HepG2 (cell line): ENCODE data around the gene DHX8. TPM values are rescaled to one million over a fixed set of nuclear protein-coding genes. Genes with fewer than 3 reads are reported as not detected.

Source experiments
- HMGA1 ChIP-seq: sonication (generic); formaldehyde crosslinking; conservative IDR thresholded peaks from 2 replicates; pipeline ENCODE4 v1.4.0; 2020; ENCODE audit warnings: missing genetic modification reagents
- HOMEZ ChIP-seq: IDR thresholded peaks from 2 replicates; pipeline ENCODE4 v1.6.1; 2016; ENCODE audit warnings: low read depth
- MATR3 ChIP-seq: sonication (generic); formaldehyde crosslinking; IDR thresholded peaks from 2 replicates; pipeline ENCODE4 v1.4.0; 2020; ENCODE audit warnings: missing genetic modification reagents
- SNAI1 ChIP-seq: sonication (generic); formaldehyde crosslinking; IDR thresholded peaks from 2 replicates; pipeline ENCODE4 v1.5.0; 2020; ENCODE audit warnings: mild to moderate bottlenecking, missing genetic modification reagents, borderline replicate concordance
- TAF1 ChIP-seq: sonication (generic); formaldehyde crosslinking; IDR thresholded peaks from 2 replicates; pipeline ENCODE4 v1.4.0; 2020; ENCODE audit warnings: missing genetic modification reagents
- TFAP4 ChIP-seq: sonication (generic); IDR thresholded peaks from 2 replicates; pipeline ENCODE4 v1.6.1; 2016; ENCODE audit warnings: low read depth, borderline replicate concordance
- ZBTB14 ChIP-seq: sonication (generic); formaldehyde crosslinking; IDR thresholded peaks from 2 replicates; pipeline ENCODE4 v1.4.0; 2020; ENCODE audit warnings: missing genetic modification reagents
- ZNF367 ChIP-seq: sonication (generic); formaldehyde crosslinking; IDR thresholded peaks from 2 replicates; pipeline ENCODE4 v1.4.0; 2020; ENCODE audit warnings: missing genetic modification reagents, borderline replicate concordance
- ZNF468 ChIP-seq: sonication (generic); formaldehyde crosslinking; IDR thresholded peaks from 2 replicates; pipeline ENCODE4 v1.8.0; 2022; ENCODE audit warnings: mild to moderate bottlenecking, moderate library complexity, missing genetic modification reagents
- ZNF670 ChIP-seq: sonication (generic); formaldehyde crosslinking; IDR thresholded peaks from 2 replicates; pipeline ENCODE4 v1.8.0; 2022; ENCODE audit warnings: mild to moderate bottlenecking, missing genetic modification reagents, borderline replicate concordance
- ZNF672 ChIP-seq: sonication (generic); formaldehyde crosslinking; IDR thresholded peaks from 2 replicates; pipeline ENCODE4 v1.8.1; 2022; ENCODE audit warnings: missing genetic modification reagents
- ZNF691 ChIP-seq: sonication (generic); formaldehyde crosslinking; IDR thresholded peaks from 2 replicates; pipeline ENCODE4 v1.4.0; 2020; ENCODE audit warnings: missing genetic modification reagents, low read depth, mild to moderate bottlenecking, borderline replicate concordance
- ZNF781 ChIP-seq: sonication (generic); formaldehyde crosslinking; IDR thresholded peaks from 2 replicates; pipeline ENCODE4 v1.5.1; 2020; ENCODE audit warnings: borderline replicate concordance, mild to moderate bottlenecking, missing genetic modification reagents; ENCODE audit errors: not compliant biosample characterization
- polyA plus RNA-seq, 8 experiments: library from polyadenylated mRNA; depleted of rRNA in 3 of 8; stranded (reverse) in 7 of 8; unstranded in 1 of 8; fragments of >200 nt; fragmentation: Illumina TruSeq in 4 of 8; extraction: Trizol in 4 of 8; gene quantifications; 2 replicates each; pipeline versions ENCODE4 v1.2.1 to v1.2.3, GENCODE V29; 2011 to 2016; ENCODE audit warnings: low read depth in 4 of 8, missing spikeins in 1 of 8, mixed read lengths in 1 of 8; ENCODE audit not compliant: insufficient read depth in 1 of 8
- total RNA-seq, 5 experiments: library from RNA; depleted of rRNA; stranded (reverse); fragments of >200 nt; fragmentation: Illumina TruSeq; extraction: Trizol; gene quantifications; 2 replicates each; pipeline ENCODE4 v1.2.3, GENCODE V29; 2016; ENCODE audit warnings: low read depth in 1 of 5
- TF ChIP-seq, protein P1 (sequence below): sonication (generic); formaldehyde crosslinking; IDR thresholded peaks from 2 replicates; pipeline ENCODE4 v1.8.0; 2023; ENCODE audit warnings: mild to moderate bottlenecking, missing genetic modification reagents
- TF ChIP-seq, protein P2 (sequence below): sonication (generic); formaldehyde crosslinking; IDR thresholded peaks from 2 replicates; pipeline ENCODE4 v1.8.0; 2022; ENCODE audit warnings: low read depth, missing genetic modification reagents
- TF ChIP-seq, protein P3 (sequence below): sonication (generic); formaldehyde crosslinking; IDR thresholded peaks from 2 replicates; pipeline ENCODE4 v1.4.0; 2020; ENCODE audit warnings: missing genetic modification reagents, borderline replicate concordance
- TF ChIP-seq, protein P4 (sequence below): sonication (generic); formaldehyde crosslinking; IDR thresholded peaks from 2 replicates; pipeline ENCODE4 v1.4.0; 2020; ENCODE audit warnings: missing genetic modification reagents, mild to moderate bottlenecking, borderline replicate concordance

DHX8 gene
- total and polyA plus RNA-seq, 2 of the 13 experiments (the other 11 are each of a cell fraction or from before 2014, with no cell fraction given): 24.8 to 48.9 TPM

- TF ChIP-seq TFAP4 (peak; percentile 96), TAF1 (CRISPR knock-in tag) (peak; percentile 82; the same call in 1 of the 2 replicates), ZNF670 (peak; percentile 95; the same call in 1 of the 2 replicates), SNAI1 (CRISPR knock-in tag) (no peak), HOMEZ (peak; percentile 93), ZBTB14 (CRISPR knock-in tag) (no peak; the same call in 1 of the 2 replicates), MATR3 (CRISPR knock-in tag) (no peak), ZNF367 (no peak), ZNF691 (CRISPR knock-in tag) (peak; percentile 97), HMGA1 (no peak), ZNF672 (CRISPR knock-in tag) (0 out of 2 replicates have a peak, but pooled peaks have one; percentile 51), ZNF781 (CRISPR knock-in tag) (no peak), ZNF468 (CRISPR knock-in tag) (0 out of 2 replicates have a peak, but pooled peaks have one; percentile 86)
- TF ChIP-seq, protein P1, sequence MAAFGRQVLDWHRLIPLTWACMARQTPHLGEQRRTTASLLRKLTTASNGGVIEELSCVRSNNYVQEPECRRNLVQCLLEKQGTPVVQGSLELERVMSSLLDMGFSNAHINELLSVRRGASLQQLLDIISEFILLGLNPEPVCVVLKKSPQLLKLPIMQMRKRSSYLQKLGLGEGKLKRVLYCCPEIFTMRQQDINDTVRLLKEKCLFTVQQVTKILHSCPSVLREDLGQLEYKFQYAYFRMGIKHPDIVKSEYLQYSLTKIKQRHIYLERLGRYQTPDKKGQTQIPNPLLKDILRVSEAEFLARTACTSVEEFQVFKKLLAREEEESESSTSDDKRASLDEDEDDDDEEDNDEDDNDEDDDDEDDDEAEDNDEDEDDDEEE (CRISPR knock-in tag): no peak
- TF ChIP-seq, protein P2, sequence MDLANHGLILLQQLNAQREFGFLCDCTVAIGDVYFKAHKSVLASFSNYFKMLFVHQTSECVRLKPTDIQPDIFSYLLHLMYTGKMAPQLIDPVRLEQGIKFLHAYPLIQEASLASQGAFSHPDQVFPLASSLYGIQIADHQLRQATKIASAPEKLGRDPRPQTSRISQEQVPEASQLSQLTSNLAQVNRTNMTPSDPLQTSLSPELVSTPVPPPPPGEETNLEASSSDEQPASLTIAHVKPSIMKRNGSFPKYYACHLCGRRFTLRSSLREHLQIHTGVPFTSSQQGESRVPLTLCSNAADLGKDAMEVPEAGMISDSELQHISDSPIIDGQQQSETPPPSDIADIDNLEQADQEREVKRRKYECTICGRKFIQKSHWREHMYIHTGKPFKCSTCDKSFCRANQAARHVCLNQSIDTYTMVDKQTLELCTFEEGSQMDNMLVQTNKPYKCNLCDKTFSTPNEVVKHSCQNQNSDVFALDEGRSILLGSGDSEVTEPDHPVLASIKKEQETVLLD (CRISPR knock-in tag): no peak
- TF ChIP-seq, protein P3, sequence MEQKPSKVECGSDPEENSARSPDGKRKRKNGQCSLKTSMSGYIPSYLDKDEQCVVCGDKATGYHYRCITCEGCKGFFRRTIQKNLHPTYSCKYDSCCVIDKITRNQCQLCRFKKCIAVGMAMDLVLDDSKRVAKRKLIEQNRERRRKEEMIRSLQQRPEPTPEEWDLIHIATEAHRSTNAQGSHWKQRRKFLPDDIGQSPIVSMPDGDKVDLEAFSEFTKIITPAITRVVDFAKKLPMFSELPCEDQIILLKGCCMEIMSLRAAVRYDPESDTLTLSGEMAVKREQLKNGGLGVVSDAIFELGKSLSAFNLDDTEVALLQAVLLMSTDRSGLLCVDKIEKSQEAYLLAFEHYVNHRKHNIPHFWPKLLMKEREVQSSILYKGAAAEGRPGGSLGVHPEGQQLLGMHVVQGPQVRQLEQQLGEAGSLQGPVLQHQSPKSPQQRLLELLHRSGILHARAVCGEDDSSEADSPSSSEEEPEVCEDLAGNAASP: peak; percentile 98
- TF ChIP-seq, protein P4, sequence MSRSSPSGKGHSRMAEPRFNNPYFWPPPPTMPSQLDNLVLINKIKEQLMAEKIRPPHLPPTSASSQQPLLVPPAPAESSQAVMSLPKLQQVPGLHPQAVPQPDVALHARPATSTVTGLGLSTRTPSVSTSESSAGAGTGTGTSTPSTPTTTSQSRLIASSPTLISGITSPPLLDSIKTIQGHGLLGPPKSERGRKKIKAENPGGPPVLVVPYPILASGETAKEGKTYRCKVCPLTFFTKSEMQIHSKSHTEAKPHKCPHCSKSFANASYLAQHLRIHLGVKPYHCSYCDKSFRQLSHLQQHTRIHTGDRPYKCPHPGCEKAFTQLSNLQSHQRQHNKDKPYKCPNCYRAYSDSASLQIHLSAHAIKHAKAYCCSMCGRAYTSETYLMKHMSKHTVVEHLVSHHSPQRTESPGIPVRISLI (CRISPR knock-in tag): peak; percentile 74; the same call in 1 of the 2 replicates
Measured at GRCh38 chr17:43530288-43531081, 46.7 kb downstream of the DHX8 start (continued).
